WTC11 (cell line): ENCODE data around the gene FRMD4B. TPM values are rescaled to one million over a fixed set of nuclear protein-coding genes. Genes with fewer than 3 reads are reported as not detected.
A peak's percentile ranks its signal among the peaks of the same experiment; 100 is the strongest.

ENCODE experiments used
- ATAC-seq: fragments of 200-7000 bp; cut with Tn5 transposase; 2 replicates; pipeline ENCODE4 v1.10.0; 2021; ENCODE audit warnings: mild to moderate bottlenecking, moderate library complexity
- CTCF ChIA-PET: fragments of 300-600 bp; sonication (Branson Sonifier 250); formaldehyde crosslinking; loops from one replicate; lab custom pipeline; 2021; ENCODE audit warnings: antibody characterized with exemption; lab: Charles Lee
- POLR2A ChIA-PET: fragments of 350-600 bp; sonication (Branson Sonifier 250); formaldehyde crosslinking; loops from one replicate; lab custom pipeline; 2021; ENCODE audit warnings: antibody characterized with exemption; lab: Charles Lee
- DNase-seq: peaks from one replicate; pipeline ENCODE4 v3.0.0; 2021; ENCODE audit warnings: low spot score
- H3K27ac Mint-ChIP-seq: 2 replicates; pipeline ENCODE4 v1.8.0; 2021; ENCODE audit warnings: mixed read lengths
- H3K27me3 Mint-ChIP-seq: 2 replicates; pipeline ENCODE4 v1.8.0; 2021; ENCODE audit warnings: low read depth, mild to moderate bottlenecking, moderate library complexity, mixed read lengths
- H3K36me3 Mint-ChIP-seq: 2 replicates; pipeline ENCODE4 v1.8.0; 2021; ENCODE audit warnings: mixed read lengths
- H3K4me1 Mint-ChIP-seq: 2 replicates; pipeline ENCODE4 v1.8.0; 2022; ENCODE audit warnings: mixed read lengths
- H3K4me3 Mint-ChIP-seq: 2 replicates; pipeline ENCODE4 v1.8.0; 2021; ENCODE audit warnings: mild to moderate bottlenecking, moderate library complexity, mixed read lengths
- H3K9me3 Mint-ChIP-seq: 2 replicates; pipeline ENCODE4 v1.8.0; 2021; ENCODE audit warnings: mixed read lengths
- AFF4 ChIP-seq: sonication (generic); formaldehyde crosslinking; IDR thresholded peaks from 2 replicates; pipeline ENCODE4 v1.8.1; 2023; ENCODE audit warnings: mild to moderate bottlenecking, missing genetic modification reagents, borderline replicate concordance
- CREB1 ChIP-seq: sonication (generic); formaldehyde crosslinking; IDR thresholded peaks from 2 replicates; pipeline ENCODE4 v1.8.0; 2023; ENCODE audit warnings: mild to moderate bottlenecking, missing genetic modification reagents
- E2F4 ChIP-seq: sonication (generic); formaldehyde crosslinking; IDR thresholded peaks from 2 replicates; pipeline ENCODE4 v1.8.1; 2022; ENCODE audit warnings: low read depth, mild to moderate bottlenecking, moderate library complexity, missing genetic modification reagents, borderline replicate concordance
- FOXP1 ChIP-seq: sonication (generic); formaldehyde crosslinking; IDR thresholded peaks from 2 replicates; pipeline ENCODE4 v1.8.0; 2022; ENCODE audit warnings: missing genetic modification reagents, mild to moderate bottlenecking, moderate library complexity, borderline replicate concordance
- GABPB1 ChIP-seq: sonication (generic); formaldehyde crosslinking; IDR thresholded peaks from 2 replicates; pipeline ENCODE4 v1.8.1; 2023; ENCODE audit warnings: mild to moderate bottlenecking, missing genetic modification reagents
- MLX ChIP-seq: sonication (generic); formaldehyde crosslinking; IDR thresholded peaks from 2 replicates; pipeline ENCODE4 v1.8.1; 2023; ENCODE audit warnings: mild to moderate bottlenecking, missing genetic modification reagents, moderate library complexity
- MYBL2 ChIP-seq: sonication (generic); formaldehyde crosslinking; IDR thresholded peaks from 2 replicates; pipeline ENCODE4 v1.8.1; 2023; ENCODE audit warnings: mild to moderate bottlenecking, moderate library complexity, missing genetic modification reagents
- NFATC4 ChIP-seq: fragments of 250-450 bp; sonication (Bioruptor Pico); IDR thresholded peaks from 2 replicates; pipeline ENCODE4 v1.9.0; 2021; ENCODE audit warnings: mild to moderate bottlenecking
- PREB ChIP-seq: sonication (generic); formaldehyde crosslinking; IDR thresholded peaks from 2 replicates; pipeline ENCODE4 v1.8.1; 2022; ENCODE audit warnings: mild to moderate bottlenecking, missing genetic modification reagents, moderate library complexity, borderline replicate concordance
- RORB ChIP-seq: fragments of 250-450 bp; sonication (Bioruptor Pico); IDR thresholded peaks from 2 replicates; pipeline ENCODE4 v1.9.0; 2021; ENCODE audit warnings: mild to moderate bottlenecking
- SMAD4 ChIP-seq: sonication (generic); formaldehyde crosslinking; IDR thresholded peaks from 2 replicates; pipeline ENCODE4 v1.8.0; 2022; ENCODE audit warnings: mild to moderate bottlenecking, missing genetic modification reagents
- TEAD1 ChIP-seq: sonication (generic); formaldehyde crosslinking; IDR thresholded peaks from 2 replicates; pipeline ENCODE4 v1.8.0; 2022; ENCODE audit warnings: mild to moderate bottlenecking, missing genetic modification reagents
- TEAD4 ChIP-seq: sonication (generic); formaldehyde crosslinking; IDR thresholded peaks from 2 replicates; pipeline ENCODE4 v1.8.0; 2022; ENCODE audit warnings: mild to moderate bottlenecking, missing genetic modification reagents
- USF2 ChIP-seq: sonication (generic); formaldehyde crosslinking; IDR thresholded peaks from 2 replicates; pipeline ENCODE4 v1.8.1; 2023; ENCODE audit warnings: mild to moderate bottlenecking, missing genetic modification reagents, moderate library complexity
- ZMAT4 ChIP-seq: fragments of 250-450 bp; sonication (Bioruptor Pico); IDR thresholded peaks from 2 replicates; pipeline ENCODE4 v1.9.0; 2021; ENCODE audit warnings: mild to moderate bottlenecking
- ZNF396 ChIP-seq: fragments of 250-450 bp; sonication (Bioruptor Pico); IDR thresholded peaks from 2 replicates; pipeline ENCODE4 v1.8.0; 2021; ENCODE audit warnings: mild to moderate bottlenecking, moderate library complexity, borderline replicate concordance
- total RNA-seq: library from RNA; stranded (reverse); gene quantifications from 3 replicates; pipeline ENCODE4 v1.2.3, GENCODE V29; 2021

The FRMD4B gene
- total RNA-seq, 1 experiment from 2014 or later: 6.7 TPM

GRCh38 chr3:69143612-69144011 lies 242.3 kb downstream of the FRMD4B start:
- DNase-seq (no peak), ATAC-seq (no peak)
- no peaks in the 10 kb centered on the region for H3K36me3 Mint-ChIP-seq
- no peaks in the 10 kb centered on the region for H3K9me3 Mint-ChIP-seq
- no peak overlapping the region for H3K4me3 Mint-ChIP-seq
- H3K4me1 Mint-ChIP-seq: peaks cover 12% of the 10 kb centered on the region
- ChIA-PET POLR2A (no interaction called here), CTCF (no interaction called here)
- H3K27ac Mint-ChIP-seq: no peak overlapping the region
- peaks cover 92% of the 10 kb centered on the region for H3K27me3 Mint-ChIP-seq
- peak; percentile 87 for TF ChIP-seq GABPB1
- TF ChIP-seq NFATC4 (CRISPR knock-in tag): no peak

GRCh38 chr3:69142797-69143454 lies 243.0 kb downstream of the FRMD4B start:
- Mint-ChIP-seq H3K27me3 (peaks cover 93% of the 10 kb centered on the region), H3K4me1 (peaks cover 12% of the 10 kb centered on the region), H3K9me3 (no peaks in the 10 kb centered on the region), H3K27ac (no peak overlapping the region), H3K36me3 (no peaks in the 10 kb centered on the region), H3K4me3 (no peak overlapping the region)
- ATAC-seq (no peak), DNase-seq (no peak)
- TF ChIP-seq SMAD4 (CRISPR knock-in tag) (no peak), TEAD4 (no peak), ZMAT4 (CRISPR knock-in tag) (no peak), MLX (no peak), CREB1 (CRISPR knock-in tag) (no peak), ZNF396 (CRISPR knock-in tag) (no peak), USF2 (no peak), PREB (CRISPR knock-in tag) (no peak), FOXP1 (CRISPR knock-in tag) (no peak), MYBL2 (CRISPR knock-in tag) (no peak), E2F4 (no peak), RORB (CRISPR knock-in tag) (no peak), AFF4 (CRISPR knock-in tag) (no peak), TEAD1 (CRISPR knock-in tag) (no peak)
- POLR2A ChIA-PET: no interaction called here
- CTCF ChIA-PET: interaction anchor here (0.8 kb wide), 1 partner anchor 22 kb away, joined by 3 read pairs; no protein-coding TSS in a partner anchor
